Ramos (cell line): ENCODE results near the gene SOS2.
"Not testable (repeated sequence)": the region's sequence is repeated elsewhere in the genome, so short reads cannot be mapped to it uniquely, and the experiment has no call there.

Source experiments
- in situ Hi-C: fragments of 300-500 bp; cut with MboI; formaldehyde crosslinking; loops from one replicate; pipeline ENCODE4 v1.14.3; 2022; ENCODE audit warnings: low sequenced_read_pairs; ENCODE audit not compliant: unreplicated experiment

SOS2 gene

DNA sequence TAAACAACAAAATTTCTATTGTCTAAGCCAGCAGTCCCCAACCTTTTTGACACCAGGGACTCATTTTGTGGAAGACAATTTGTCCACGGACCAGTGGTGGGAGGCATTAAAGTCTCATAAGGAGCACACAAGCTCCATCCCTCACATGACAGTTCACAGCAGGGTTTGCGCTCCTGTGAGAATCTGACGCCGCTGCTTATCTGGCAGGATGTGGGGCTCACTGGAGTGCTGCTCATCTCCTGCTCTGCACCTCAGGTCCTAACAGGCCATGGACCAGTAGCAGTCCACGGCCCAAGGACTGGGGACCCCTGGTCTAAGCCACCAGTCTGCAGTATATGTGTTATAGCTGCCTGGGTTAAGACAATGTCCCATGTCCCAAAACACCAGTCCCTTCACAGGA is 142.2 kb downstream of the SOS2 start:
- in situ Hi-C loops: no loop called here

GRCh38 chr14:50088731-50089130 is 142.6 kb downstream of the SOS2 start:
- in situ Hi-C loops: no loop called here

- in situ Hi-C loops: no loop called here
Observed at GRCh38 chr14:50088117-50088515, 143.3 kb downstream of the SOS2 start.

DNA sequence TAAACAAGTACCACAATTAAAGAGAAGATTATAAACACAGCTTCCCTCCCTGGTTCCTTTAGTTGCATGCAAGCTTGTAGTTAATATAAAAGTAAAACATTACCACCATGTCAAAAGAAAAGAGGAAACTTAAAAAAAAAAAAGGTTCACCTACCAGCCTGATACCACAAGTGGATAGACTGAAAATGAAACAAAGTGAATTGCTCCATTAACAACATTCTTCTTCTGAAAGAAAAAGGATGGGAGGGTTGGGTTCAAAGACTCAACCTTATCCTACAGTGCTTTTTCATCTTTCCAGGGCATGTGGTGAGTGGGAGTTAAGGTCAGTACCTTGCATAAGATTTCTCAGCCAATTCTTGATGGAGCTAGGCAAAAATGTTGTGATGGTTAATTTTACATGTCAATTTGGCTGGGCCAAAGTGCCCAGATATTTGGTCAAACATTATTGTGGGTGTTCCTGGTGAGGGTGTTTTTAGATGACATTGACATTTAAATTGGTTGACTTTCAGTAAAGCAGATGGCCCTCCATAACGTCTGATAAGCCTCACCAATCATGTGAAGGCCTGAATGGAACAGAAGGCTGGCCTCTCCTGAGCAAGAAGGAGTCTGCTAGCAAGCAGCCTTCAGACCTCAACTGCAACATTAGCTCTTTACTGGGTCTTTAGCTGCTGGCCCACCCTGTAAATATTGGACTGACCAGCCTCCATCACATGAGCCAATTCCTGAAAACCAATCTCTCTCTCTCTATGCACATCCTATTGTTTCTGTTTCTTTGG is 143.8 kb downstream of the SOS2 start:
- in situ Hi-C loops: no loop called here

DNA sequence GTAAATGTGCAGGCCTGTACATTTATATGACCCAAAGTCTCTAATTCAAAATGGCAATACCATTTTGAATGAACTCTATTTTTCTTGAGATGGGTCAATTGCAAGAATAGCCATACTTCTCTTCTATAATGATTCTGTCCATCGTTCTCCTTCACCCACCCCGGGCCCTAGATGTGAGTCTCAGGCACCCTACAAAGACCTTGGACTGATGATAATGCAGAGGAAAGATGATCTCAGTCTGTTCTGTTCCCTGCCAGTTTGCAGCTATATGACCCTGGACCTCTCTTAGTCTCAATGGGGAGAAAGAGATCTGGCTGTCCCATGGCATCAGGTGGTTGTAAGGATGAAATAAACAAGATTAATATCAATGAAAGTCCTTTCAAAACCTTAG is 145.1 kb downstream of the SOS2 start:
- in situ Hi-C loops: no loop called here

DNA sequence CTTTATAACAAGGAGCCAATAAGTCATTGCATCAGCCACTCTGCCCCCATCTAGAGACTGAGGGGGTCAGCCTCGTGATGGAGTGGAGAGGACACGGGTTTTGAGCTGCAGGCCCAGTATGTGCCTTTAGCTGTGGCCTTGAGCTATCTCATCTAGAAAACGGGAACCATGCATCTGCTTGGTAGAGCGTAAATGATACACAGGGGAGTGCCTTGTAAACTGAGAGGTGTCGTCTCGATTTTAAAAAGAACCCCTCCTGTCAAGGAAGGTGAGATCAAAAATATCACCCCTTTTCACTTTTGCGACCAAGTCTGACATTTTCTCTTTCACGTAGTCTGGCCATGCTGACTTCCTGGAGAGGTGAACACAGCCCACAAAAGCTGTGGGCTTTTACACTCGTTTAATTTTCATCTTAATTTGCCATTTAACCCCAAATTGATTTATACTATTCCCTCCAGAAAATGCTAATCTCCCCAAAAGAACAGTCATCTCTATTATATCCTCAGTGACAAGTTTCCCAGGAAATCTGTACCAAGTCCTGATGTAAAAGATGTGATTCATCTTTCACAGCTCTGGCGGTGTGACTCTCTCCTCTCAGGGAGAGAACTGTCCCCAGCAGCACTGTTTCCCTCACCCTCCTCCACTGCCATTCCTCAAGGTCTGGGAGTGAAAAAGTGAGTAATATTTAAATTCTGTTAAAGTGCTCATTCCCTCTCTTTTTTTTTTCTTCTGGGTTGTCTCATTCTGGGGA is 145.6 kb downstream of the SOS2 start:
- in situ Hi-C loops: no loop called here

DNA sequence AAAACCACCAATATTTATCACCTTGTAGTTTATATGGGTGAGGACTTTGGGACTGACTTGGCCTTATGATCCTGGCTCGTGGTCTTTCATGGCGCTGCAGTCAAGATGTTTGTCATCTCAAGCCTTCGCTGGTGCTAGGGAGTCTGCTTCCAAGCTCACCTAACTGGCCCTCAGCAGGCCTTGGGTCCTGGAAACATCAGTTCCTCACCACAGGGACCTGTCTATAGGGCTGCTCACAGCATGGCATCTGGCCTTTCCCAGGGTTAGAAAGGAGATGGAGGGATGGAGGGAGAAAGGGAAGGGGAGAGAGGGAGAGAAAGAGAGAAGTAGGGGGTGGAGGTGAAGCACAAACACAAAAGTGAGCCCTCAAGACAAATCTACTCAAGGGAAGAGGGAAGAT is 146.7 kb downstream of the SOS2 start:
- in situ Hi-C loops: no loop called here

- in situ Hi-C loops: no loop called here
Observed at GRCh38 chr14:50083467-50084337, 147.7 kb downstream of the SOS2 start.

- in situ Hi-C loops: no loop called here
Observed at GRCh38 chr14:50082784-50083466, 148.5 kb downstream of the SOS2 start.

DNA sequence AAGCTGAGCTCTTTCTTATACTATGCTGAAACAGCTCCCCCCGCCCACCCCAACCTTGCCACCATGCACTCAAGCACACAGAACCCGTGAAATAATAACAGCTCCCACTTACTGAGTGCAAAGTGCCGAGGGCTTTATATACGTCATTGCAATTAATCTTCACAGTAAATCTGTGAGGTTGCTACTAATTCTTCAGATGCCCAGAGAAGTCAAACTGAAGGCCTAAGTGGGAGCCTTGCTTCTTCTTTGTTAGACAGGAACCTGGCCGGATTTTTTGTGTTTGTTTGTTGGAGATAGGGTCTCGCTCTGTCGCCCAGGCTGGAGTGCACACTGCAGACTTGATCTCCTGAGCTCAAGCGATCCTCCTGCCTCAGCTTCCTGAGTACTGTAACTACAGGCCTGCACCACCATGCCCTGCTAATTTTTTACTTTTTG is 149.1 kb downstream of the SOS2 start:
- in situ Hi-C loops: no loop called here

GRCh38 chr14:50079103-50079502 is 152.3 kb downstream of the SOS2 start:
- in situ Hi-C loops: not testable (repeated sequence)

DNA sequence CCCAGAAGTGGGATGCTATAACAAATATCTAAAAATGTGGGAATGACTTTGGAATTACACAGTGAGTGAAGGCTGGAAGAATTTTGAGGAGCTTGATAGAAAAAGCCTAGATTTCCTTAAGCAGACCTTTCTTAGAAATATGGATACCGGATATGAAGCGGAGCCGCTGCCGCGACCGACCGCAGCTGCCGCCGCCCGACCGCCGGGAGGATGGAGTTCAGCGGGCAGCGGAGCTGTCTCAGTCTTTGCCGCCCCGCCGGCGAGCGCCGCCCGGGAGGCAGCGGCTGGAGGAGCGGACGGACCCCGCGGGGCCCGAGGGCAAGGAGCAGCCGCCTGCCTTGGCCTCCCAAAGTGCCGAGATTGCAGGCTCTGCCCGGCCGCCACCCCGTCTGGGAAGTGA is 157.7 kb downstream of the SOS2 start:
- in situ Hi-C loops: not testable (repeated sequence)

DNA sequence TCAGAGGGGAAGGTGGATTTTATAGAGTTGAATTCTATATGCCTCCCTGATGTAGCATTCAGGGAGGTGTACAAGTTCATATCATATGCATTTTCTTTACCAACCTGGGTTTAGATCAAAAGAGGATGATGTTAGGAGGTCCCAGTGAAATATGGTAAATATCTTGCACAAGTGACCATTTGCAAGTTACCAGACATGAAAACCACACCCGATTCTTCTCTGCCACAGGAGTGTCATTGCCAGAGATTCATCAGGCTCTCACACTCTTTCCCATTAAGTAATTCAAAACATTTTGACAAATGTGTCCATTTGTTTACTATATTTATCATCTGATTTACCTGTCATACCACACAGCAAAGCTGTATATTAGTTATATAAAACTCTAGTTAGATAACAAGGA is 159.0 kb downstream of the SOS2 start:
- in situ Hi-C loops: no loop called here

GRCh38 chr14:50070840-50071548 is 160.4 kb downstream of the SOS2 start:
- in situ Hi-C loops: no loop called here

- in situ Hi-C loops: no loop called here
Observed at GRCh38 chr14:50070230-50070629, 161.1 kb downstream of the SOS2 start.

- in situ Hi-C loops: no loop called here
Observed at GRCh38 chr14:50069325-50069724, 162.1 kb downstream of the SOS2 start.

DNA sequence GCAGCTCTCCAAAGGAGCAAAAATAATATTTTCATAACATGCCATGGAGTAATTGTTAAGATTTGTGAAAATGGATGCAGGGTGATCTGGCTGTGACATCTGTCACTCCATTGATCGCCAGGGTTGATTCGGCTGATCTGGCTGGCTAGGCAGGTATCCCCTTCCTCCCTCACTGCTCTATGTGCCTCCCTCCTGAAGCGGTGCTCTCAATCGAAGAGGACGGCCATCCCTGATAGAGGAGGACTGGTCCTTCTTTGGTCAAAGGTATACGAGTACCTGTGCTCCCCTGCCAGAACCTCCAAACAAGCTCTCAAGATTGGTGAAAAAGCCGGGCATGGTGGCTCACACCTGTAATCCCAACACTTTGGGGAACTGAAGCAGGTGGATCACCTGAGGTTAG is 162.9 kb downstream of the SOS2 start:
- in situ Hi-C loops: no loop called here

DNA sequence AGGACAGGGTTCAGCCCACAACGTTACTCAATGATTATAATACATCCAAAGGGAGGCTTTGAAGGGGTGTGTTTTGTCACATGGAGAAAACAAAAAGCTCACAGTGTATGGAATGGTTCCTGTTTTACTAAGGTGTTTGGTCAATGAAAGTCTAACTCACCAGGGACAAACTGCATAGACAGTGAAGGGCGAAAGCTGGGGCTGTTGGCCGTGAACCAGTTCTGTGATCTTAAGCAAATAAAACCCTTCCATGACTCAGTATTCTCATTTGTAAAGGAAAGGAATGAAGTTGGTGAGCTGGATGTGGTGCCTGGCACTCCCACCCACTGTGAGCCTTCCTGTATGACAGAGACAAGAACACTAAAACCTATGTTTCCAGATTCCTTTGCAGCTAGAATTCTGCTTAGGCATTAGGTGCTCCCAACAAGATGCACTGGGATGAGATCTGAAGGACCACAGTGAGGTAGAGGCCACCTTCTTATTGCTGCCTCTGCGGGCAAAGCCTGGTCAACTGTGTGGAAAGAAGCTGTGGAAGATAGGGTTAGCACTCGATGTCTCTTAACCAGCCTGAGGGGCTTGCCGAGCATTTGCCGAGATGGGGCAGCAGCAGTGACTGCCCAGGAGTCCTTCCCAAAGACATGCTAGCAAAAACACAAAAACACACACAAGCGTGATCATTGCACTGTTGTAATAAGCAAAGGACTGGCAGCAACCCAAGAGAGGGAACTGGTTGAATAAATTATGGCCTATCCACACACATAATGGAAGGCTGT is 163.5 kb downstream of the SOS2 start:
- in situ Hi-C loops: no loop called here
